Measurements from ENCODE around the gene ZNF318. TPM values are rescaled to one million over a fixed set of nuclear protein-coding genes. Genes with fewer than 3 reads are reported as not detected.

ZNF318 gene
- total RNA-seq, 1 donor from 2014 or later, result 23.3 TPM

DNA sequence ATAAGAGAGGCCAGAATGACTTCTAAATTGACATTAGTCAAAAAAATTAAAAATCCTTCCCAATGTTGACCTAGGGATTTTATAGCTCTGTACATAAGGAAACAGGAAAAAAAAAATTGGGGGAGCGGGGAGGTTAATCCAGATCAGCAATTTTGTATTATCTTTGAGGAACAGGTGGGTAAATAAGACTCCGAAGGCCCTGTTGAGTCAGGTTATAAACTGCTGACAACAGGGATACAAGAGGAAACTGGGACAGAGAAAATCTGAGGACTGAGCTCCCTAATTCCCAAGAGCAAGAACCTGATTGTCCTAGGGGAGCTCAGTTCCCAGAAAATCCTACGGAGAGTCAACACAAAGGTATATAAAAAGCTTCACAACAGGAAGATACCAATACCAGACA lies 34.0 kb downstream of the ZNF318 start:
- H3K9me3 Mint-ChIP-seq, result no peaks in the 10 kb centered on the region

DNA sequence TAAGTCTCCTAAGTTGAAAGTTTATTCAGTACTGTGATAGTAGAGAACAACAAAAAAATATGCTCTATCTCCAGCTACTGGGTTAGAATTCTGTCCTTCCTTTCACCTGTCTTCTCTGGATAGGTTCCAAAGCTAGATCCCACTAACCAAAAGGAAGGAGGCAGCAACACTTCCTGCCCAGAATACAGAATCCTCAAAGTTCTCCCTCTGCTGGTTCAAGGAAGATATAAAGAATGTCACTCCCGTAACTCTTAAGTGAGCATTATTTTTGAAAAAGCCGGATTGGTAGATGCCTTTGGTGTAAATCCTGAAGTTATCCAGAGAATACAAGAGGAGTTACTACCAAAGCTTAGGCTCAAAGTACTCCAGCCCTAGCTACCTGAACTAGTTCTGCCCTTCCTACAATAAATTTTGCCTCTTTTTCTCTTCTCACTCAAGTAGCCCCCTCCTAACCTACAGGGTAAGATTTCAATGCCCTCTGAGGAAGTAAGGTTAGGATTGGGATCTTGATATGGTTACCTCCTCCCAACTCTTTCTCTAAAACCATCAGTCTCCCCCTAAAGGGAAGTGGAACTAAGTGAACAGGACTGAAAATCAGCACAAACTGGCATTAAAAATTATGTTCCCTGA lies 34.9 kb downstream of the ZNF318 start:
- no peak overlapping the region for H3K4me3 Mint-ChIP-seq
- no peak for DNase-seq (ENCODE audit: extremely low spot score, unreplicated experiment)
- H3K9me3 Mint-ChIP-seq, result no peaks in the 10 kb centered on the region
- TF ChIP-seq, protein P1, sequence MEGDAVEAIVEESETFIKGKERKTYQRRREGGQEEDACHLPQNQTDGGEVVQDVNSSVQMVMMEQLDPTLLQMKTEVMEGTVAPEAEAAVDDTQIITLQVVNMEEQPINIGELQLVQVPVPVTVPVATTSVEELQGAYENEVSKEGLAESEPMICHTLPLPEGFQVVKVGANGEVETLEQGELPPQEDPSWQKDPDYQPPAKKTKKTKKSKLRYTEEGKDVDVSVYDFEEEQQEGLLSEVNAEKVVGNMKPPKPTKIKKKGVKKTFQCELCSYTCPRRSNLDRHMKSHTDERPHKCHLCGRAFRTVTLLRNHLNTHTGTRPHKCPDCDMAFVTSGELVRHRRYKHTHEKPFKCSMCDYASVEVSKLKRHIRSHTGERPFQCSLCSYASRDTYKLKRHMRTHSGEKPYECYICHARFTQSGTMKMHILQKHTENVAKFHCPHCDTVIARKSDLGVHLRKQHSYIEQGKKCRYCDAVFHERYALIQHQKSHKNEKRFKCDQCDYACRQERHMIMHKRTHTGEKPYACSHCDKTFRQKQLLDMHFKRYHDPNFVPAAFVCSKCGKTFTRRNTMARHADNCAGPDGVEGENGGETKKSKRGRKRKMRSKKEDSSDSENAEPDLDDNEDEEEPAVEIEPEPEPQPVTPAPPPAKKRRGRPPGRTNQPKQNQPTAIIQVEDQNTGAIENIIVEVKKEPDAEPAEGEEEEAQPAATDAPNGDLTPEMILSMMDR (conservative IDR thresholded peaks at IDR 0.05), result peak; percentile 81
- H3K36me3 Mint-ChIP-seq, result peaks cover 13% of the 10 kb centered on the region
- no peaks in the 10 kb centered on the region for H3K27me3 Mint-ChIP-seq
- no peak overlapping the region for H3K27ac Mint-ChIP-seq
- peaks cover 7% of the 10 kb centered on the region for H3K4me1 Mint-ChIP-seq (ENCODE audit: unreplicated experiment)

More for the DNA sequence above, 34.0 kb downstream of the ZNF318 start:
- Mint-ChIP-seq H3K4me3 (no peak overlapping the region), H3K27me3 (no peaks in the 10 kb centered on the region), H3K27ac (no peak overlapping the region), H3K36me3 (peaks cover 17% of the 10 kb centered on the region), H3K4me1 (ENCODE audit: unreplicated experiment) (peaks cover 7% of the 10 kb centered on the region)
- TF ChIP-seq, protein P1 (conservative IDR thresholded peaks at IDR 0.05), result no peak
- DNase-seq (ENCODE audit: extremely low spot score, unreplicated experiment), result no peak

DNA sequence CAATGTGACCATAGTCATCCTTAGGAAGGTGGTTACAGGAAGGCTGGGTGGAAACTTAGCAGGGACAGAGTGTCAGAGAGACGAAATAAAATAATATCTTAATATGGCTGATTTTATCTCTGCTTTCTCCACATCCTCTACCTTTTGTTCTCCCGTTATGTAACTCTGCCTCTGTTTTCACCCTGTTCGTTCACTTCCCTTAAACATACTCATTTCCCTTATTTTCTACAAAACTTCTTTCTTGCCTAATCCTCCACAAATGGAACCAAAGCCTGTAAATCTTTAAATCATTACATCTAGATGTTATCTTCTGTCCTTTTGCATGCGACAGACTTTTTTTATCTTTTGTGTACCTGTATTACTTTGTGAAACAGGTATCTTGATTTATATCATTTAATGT lies 37.6 kb downstream of the ZNF318 start:
- Mint-ChIP-seq H3K4me1 (ENCODE audit: unreplicated experiment) (peaks cover 7% of the 10 kb centered on the region), H3K4me3 (no peak overlapping the region), H3K27me3 (no peaks in the 10 kb centered on the region), H3K27ac (no peak overlapping the region), H3K9me3 (no peaks in the 10 kb centered on the region), H3K36me3 (peaks cover 4% of the 10 kb centered on the region)
- no peak for DNase-seq (ENCODE audit: extremely low spot score, unreplicated experiment)
- TF ChIP-seq, protein P1 (conservative IDR thresholded peaks at IDR 0.05), result no peak

DNA sequence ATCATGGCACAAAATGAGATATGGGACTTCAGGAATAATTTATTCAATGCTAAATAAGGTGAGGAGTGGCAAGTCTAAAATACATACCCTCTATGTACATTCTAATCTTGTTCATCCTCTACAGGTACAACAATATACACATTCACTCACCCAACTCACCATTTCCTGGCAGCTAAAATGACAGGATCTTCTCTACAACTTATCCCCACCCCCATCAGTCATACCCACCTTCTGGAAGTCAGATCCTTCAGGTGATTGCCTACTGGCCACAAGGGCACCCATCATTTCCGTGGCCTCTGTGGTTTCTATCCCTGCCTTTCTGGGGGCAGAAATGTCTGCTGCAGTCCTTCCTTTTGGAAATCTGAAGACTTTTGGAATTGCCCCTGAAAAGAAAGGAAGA lies 38.0 kb downstream of the ZNF318 start:
- Mint-ChIP-seq H3K27me3 (no peaks in the 10 kb centered on the region), H3K4me3 (no peak overlapping the region), H3K36me3 (peaks cover 4% of the 10 kb centered on the region), H3K4me1 (ENCODE audit: unreplicated experiment) (peaks cover 7% of the 10 kb centered on the region), H3K27ac (no peak overlapping the region), H3K9me3 (no peaks in the 10 kb centered on the region)
- TF ChIP-seq, protein P1 (conservative IDR thresholded peaks at IDR 0.05), result no peak
- DNase-seq (ENCODE audit: extremely low spot score, unreplicated experiment), result no peak

DNA sequence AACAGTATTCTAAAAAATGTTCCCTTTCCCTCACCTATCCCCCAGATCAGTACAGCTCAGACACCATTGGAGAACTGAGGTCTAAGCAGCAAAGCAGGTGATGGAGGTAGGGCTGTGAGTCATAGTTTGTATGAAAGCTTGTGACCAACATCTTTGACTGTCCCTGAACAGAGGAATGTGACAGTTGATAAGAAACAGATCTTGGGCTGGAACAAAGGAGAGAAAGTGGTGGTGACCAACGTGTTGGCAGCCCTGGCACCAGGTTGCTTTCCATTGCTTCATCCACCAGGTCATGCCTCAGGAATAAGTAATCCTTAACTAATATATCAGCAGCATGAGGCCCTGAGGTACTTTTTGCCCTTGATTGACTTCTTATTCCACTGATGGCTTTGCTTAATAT lies 40.9 kb downstream of the ZNF318 start:
- Mint-ChIP-seq H3K36me3 (peaks cover 4% of the 10 kb centered on the region), H3K9me3 (no peaks in the 10 kb centered on the region), H3K4me1 (ENCODE audit: unreplicated experiment) (no peaks in the 10 kb centered on the region), H3K27me3 (no peaks in the 10 kb centered on the region), H3K4me3 (no peak overlapping the region), H3K27ac (no peak overlapping the region)
- no peak for DNase-seq (ENCODE audit: extremely low spot score, unreplicated experiment)
- TF ChIP-seq, protein P1 (conservative IDR thresholded peaks at IDR 0.05), result no peak

Data from type B pancreatic cell (in vitro differentiated cells).